Posterior cingulate gyrus (tissue), 11 donors: ENCODE measurements around the gene COMMD9.
"Not testable (repeated sequence)": the region's sequence is repeated elsewhere in the genome, so short reads cannot be mapped to it uniquely, and the experiment has no call there.

Source experiments
- DNase-seq, 10 donors: peaks; one replicate each; pipeline versions ENCODE4 v3.0.0 to v3.0.0-alpha.2; 2020 to 2021; ENCODE audit warnings: mixed read lengths in 3 of 10
- intact Hi-C: fragments of 100-400 bp; cut with DNase I; formaldehyde crosslinking; loops from one replicate; pipeline ENCODE4 v1.15.1; 2023

Gene COMMD9

DNA sequence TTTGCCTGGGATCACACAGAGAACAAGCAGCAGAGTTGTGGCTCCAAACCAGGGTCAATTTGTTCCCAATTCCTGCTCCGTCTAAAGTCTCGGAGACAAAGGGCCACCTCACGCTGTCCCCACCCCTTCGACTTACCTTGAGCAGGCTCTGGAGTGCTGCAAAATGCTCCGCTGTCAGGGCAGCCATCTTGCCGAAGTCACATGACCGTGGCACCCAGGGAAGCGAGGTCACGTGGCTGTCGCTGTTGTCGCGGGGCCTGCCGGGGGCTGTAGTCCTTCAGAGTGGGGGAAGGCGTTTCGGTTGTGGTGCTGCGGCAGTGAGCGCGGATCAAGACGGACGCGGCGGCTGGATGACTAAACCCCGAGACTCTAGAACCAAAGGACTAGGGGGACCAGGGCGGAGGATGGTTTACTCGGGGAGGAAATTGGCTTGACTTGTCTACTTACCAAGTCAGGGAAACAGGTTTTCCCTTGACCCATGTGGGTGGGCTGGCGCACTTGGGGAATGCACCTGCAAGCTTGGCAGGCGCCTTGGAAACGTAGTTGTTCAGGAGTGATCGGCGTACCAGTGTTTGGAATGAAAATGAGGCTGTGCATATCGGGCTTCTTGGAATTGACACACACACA lies at the start of gene COMMD9:
COMMD9 (minus strand) TSS at position 199 of the 627 bp plus-strand sequence; CDS start at position 187, 12 bp downstream.
- peak; percentile 95 to 99 (median 97) for DNase-seq
- intact Hi-C loops: no loop called here

- intact Hi-C loops: no loop called here
- no peak for DNase-seq
Measured at GRCh38 chr11:36333897-36334296, 44.7 kb upstream of the COMMD9 start.

DNA sequence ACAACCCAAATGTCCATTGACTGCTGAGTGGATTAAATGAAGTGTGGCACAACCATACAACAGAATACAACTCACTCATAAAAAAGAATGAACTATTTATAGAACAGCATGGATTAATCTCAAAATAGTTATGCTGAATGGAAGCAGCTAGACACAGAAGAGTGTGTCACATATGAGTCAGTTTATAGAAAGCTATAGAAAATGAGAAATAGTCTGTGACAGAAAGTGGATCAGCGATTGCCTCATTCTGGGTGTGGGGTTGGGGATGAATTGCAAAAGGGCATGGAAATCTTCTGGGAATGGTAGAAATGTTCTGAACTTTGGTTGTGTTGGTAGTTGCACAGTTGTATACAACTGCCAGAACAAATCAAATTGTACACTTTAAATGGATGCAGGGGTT lies 44.2 kb upstream of the COMMD9 start:
- no peak for DNase-seq

DNA sequence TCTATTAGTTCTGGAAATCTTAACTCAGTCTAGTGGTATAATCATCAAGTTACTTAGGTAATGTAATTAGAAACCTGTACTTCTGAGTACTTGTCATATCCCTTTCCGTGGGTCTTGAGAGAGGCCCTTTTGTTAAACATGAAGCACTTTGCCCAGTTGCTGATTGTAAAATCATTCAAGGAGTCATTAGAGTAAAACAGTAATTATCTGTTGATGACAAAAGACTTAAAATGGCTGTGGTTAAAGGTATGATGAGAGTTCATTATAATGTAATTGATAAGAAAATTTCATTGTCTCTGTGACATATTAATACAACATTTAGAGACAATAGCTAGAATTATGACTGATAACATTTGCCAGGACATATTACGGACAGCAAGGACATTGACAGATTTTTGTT lies 41.2 kb upstream of the COMMD9 start:
- intact Hi-C loops: no loop called here
- no peak for DNase-seq

More for the DNA sequence above, 44.2 kb upstream of the COMMD9 start:
- intact Hi-C loops: no loop called here

DNA sequence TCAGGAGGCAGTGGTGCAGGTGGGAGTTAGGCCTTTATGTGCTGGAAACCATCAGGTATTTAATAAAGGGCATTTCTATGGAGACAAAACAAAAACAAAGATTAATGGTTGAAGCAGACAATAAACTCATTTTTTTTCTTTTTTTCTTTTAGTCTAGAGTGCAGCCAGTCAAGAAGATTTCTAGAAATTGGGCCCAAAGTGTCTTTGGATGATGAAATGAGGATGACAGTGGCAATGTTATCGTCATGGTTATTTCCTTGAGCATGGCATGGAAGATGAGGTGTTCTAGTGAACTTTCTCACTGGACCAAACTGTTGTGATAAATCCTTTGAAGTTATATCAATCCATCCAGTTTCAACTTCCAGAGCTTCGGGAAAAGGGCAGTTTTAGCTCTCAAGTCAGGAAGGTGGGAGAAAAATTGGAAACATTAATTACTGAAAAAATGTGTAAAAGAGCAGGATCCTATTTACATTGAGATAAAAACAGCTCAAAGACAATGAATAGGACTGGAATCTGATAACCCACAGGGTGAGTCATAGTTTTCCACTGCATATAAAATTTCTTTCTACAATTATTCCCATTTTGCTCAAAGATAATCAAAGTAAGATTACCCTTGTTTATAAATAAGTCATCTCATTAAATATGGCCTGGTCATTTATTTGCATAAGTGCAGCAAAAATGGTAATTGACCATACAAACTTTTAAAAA lies 39.9 kb upstream of the COMMD9 start:
- no peak for DNase-seq
- intact Hi-C loops: no loop called here

- DNase-seq: no peak
- intact Hi-C loops: no loop called here
Measured at GRCh38 chr11:36326524-36327419, 37.5 kb upstream of the COMMD9 start.

DNA sequence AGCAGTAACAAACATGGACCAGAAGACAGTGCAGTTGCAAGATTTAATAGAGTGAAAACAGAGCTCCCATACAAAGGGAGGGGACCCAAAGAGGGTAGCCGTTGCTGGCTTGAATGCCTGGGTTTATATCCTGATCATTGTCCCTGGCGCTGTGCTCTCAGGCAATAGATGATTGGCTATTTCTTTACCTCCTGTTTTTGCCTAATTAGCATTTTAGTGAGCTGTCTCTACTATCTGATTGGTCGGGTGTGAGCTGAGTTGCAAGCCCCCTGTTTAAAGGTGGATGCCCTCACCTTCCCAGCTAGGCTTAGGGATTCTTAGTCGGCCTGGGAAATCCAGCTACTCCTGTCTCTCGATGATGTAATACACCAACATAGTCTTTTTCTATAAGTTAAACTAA lies 36.2 kb upstream of the COMMD9 start:
- DNase-seq, intact Hi-C loops: not testable (repeated sequence)

DNA sequence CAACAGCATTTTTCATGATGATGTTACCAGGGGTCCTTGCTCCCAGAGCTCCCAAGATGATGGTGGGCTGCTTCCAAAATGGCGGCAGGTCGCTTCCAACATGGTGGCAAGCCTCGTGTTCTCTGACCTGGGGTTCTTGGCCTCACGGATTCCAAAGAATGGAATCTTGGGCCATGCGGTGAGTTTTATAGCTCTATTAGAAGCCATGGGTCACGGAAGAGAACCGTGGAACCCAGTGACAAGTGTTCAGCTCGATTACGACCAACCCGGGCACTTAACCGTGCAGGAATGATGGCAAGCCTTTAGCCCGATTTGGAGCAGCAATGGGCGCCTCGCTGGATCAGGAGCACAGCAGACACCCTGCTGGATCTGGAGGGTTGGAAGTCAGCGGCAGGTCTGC lies 35.7 kb upstream of the COMMD9 start:
- intact Hi-C loops, DNase-seq: not testable (repeated sequence)

DNA sequence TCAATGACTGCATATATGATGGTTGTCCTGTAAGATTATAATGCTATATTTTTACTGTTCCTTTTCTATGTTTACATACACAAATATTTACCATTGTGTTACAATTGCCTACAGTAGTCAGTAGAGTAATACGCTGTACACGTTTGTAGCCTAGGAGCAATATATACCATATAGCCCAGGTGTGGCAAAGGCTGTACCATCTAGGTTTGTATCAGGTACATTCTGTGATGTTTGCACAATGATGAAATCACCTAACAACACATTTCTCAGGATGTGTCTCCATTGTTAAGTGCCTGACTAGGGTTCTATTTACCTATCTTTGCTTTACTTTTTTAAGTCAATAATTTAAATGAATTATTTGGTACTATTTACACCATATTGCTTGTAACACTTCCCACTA lies 28.8 kb upstream of the COMMD9 start:
- intact Hi-C loops: no loop called here
- DNase-seq: no peak

DNA sequence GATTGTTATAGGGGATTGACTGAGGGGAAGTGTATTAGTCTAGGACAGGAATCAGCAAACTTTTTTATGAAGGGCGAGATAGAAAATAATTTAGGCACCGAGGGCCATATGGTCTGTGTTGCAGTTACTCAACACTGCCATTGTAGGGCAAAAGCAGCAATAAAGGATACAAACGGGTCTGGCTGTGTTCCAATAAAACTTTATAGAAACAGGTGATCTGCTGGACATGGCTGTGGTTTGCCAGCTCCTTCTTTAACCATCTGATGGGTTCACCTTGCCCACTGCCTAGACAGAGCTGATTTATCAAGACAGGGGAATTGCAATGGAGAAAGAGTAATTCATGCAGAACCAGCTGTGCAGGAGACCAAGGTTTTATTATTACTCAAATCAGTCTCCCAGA lies 26.8 kb upstream of the COMMD9 start:
- intact Hi-C loops: no loop called here

DNA sequence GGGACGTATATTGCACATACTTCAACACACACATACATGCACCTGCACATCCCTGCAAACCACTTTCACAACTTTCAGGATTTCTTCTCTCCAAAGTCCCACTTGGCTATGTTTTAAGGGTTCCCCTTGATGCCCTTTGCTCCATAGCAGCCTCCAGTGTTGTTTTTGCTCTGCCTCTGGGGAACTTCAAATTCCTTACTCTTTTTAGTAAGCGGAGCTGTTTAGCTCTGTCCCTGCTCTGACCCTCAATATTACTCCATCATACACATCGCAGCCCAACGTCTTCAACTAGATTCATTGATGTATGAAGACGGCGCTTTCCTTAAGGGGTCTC lies 25.2 kb upstream of the COMMD9 start:
- intact Hi-C loops: no loop called here

More for the DNA sequence above, 26.8 kb upstream of the COMMD9 start:
- DNase-seq: no peak

DNA sequence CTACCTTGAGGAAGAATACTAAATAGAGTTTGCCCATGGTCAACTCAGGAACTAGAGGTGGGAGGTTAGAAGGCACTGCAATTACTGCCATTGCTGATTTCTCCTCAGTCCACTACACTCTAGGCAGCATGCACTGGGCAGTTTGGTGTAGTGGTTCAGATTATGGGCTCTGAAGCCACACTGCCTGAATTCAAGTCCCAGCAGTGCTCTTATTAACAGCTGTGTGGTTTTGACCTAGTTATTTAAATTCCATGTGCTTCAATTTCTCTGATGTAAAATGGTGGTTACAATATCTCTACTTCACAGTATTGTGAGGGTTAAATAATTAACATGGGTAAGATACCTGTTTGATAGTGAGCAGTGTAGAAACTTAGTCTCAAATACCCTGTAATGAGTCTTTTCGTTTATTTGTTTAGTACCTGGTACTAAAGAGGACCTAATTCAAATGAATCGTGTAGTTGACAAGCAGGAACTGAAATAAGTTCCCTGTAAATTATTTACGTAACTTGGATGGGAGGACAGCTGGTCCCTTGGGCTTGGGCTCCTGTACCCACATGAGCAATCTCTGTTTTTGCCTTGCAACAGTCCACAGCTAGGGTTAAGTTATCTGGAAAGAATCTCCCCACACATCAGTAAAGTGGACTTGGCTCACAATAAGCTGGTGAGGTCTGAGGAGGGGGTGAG lies 24.7 kb upstream of the COMMD9 start:
- intact Hi-C loops: no loop called here
- DNase-seq: no peak

More for the DNA sequence above, 25.2 kb upstream of the COMMD9 start:
- no peak for DNase-seq

DNA sequence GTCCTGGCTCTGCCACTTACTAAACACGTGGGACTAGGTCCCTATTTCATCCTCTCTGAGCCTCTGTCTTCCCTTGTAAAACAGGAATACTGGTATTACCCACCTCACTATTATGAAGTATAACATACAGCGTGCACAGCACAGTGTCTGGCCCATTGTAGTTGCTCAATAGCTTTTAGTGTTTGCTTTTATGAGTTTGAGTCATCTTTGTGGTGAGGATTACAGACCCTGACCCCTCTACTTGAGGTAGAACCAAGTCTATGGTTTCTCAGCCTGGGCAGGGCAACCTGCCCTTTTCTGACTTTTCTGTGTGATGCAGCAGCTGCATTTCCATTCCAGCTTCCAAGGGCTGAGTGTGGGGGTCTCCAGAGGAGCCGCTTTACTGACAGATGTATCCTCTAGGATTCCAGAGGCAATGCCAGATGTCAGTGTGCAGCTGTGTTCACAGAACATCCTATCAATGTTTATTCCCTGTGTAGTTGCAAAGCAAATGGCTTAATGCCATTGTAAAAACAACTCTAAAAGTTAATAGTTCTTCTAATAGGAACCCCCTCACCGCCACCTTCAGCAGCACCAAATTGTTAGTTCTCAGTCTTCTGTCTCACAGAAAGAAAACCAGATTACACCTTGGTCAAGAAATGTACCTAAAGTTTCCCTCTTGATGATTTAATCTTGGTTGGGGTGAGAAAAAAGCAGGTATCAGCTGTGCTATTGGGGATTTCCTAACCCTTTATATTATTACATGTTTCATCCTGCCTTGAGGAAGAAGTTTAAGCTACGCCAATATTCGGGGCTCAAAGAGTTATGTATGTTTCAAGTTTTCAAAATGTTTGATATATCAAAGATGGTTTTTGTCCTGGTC lies 23.6 kb upstream of the COMMD9 start:
- intact Hi-C loops: no loop called here
- DNase-seq: no peak

- intact Hi-C loops: no loop called here
- DNase-seq: no peak
Measured at GRCh38 chr11:36311926-36312595, 22.8 kb upstream of the COMMD9 start.

GRCh38 chr11:36309779-36310178 lies 20.6 kb upstream of the COMMD9 start:
- DNase-seq: no peak
- intact Hi-C loops: no loop called here

GRCh38 chr11:36308577-36308976 lies 19.4 kb upstream of the COMMD9 start:
- intact Hi-C loops: no loop called here
- DNase-seq: no peak

GRCh38 chr11:36306888-36307287 lies 17.7 kb upstream of the COMMD9 start:
- intact Hi-C loops: no loop called here
- DNase-seq: no peak

- DNase-seq: no peak
- intact Hi-C loops: no loop called here
Measured at GRCh38 chr11:36305047-36305446, 15.8 kb upstream of the COMMD9 start.

- intact Hi-C loops: loop anchor here (5.0 kb wide), 1 partner anchor 73 kb away; no protein-coding TSS in a partner anchor
- no peak for DNase-seq
Measured at GRCh38 chr11:36304351-36304750, 15.1 kb upstream of the COMMD9 start.
